GM12891 (cell line): ENCODE measurements around the gene CT55.

ENCODE experiments used
- POLR2A ChIP-seq: IDR thresholded peaks from 2 replicates; pipeline ENCODE4 v1.6.1; 2011; ENCODE audit warnings: low read depth, low read length, control low read depth
- POLR2AphosphoS5 ChIP-seq: IDR thresholded peaks from 2 replicates; pipeline ENCODE4 v1.6.1; 2011; ENCODE audit warnings: low read depth, low read length, control low read depth
- SPI1 ChIP-seq: IDR thresholded peaks from 2 replicates; pipeline ENCODE4 v1.6.1; 2011; ENCODE audit warnings: low read depth, low read length, control low read depth

- TF ChIP-seq POLR2AphosphoS5 (no peak), POLR2A (no peak), SPI1 (no peak)
Observed at GRCh38 chrX:135194684-135195083, 23.5 kb upstream of the CT55 start.
